Kidney glomerular epithelial cell (primary cell): ENCODE measurements around the gene LNX1.

Experiments
- DNase-seq: peaks from one replicate; lab custom pipeline; 2025; lab: John Stamatoyannopoulos, UW

Gene LNX1

GRCh38 chr4:53591372-53591892 lies at the start of gene LNX1:
Gene LNX1 (minus strand): TSS chr4:53591486. CDS start chr4:53574002, 17,484 bp downstream.
- DNase-seq: no peak

GRCh38 chr4:53640576-53641453 lies 49.5 kb upstream of the LNX1 start:
- no peak for DNase-seq

- no peak for DNase-seq
These were observed 47.6 kb upstream of the LNX1 start for GRCh38 chr4:53638919-53639318.

GRCh38 chr4:53637348-53637747 lies 46.1 kb upstream of the LNX1 start:
- DNase-seq: no peak

- DNase-seq: no peak
These were observed 44.6 kb upstream of the LNX1 start for GRCh38 chr4:53635697-53636483.

GRCh38 chr4:53633608-53634007 lies 42.3 kb upstream of the LNX1 start:
- no peak for DNase-seq

- DNase-seq: no peak
These were observed 38.0 kb upstream of the LNX1 start for GRCh38 chr4:53629296-53629695.

- no peak for DNase-seq
These were observed 35.2 kb upstream of the LNX1 start for GRCh38 chr4:53626491-53626890.

- no peak for DNase-seq
These were observed 34.6 kb upstream of the LNX1 start for GRCh38 chr4:53625888-53626287.

- no peak for DNase-seq
These were observed 31.5 kb upstream of the LNX1 start for GRCh38 chr4:53622739-53623151.

GRCh38 chr4:53620956-53621355 lies 29.7 kb upstream of the LNX1 start:
- DNase-seq: no peak

GRCh38 chr4:53619431-53619830 lies 28.1 kb upstream of the LNX1 start:
- no peak for DNase-seq

- no peak for DNase-seq
These were observed 27.0 kb upstream of the LNX1 start for GRCh38 chr4:53618321-53618720.

- no peak for DNase-seq
These were observed 25.9 kb upstream of the LNX1 start for GRCh38 chr4:53617101-53617680.

- no peak for DNase-seq
These were observed 24.9 kb upstream of the LNX1 start for GRCh38 chr4:53616219-53616618.

GRCh38 chr4:53614591-53614990 lies 23.3 kb upstream of the LNX1 start:
- DNase-seq: no peak

GRCh38 chr4:53613428-53613827 lies 22.1 kb upstream of the LNX1 start:
- no peak for DNase-seq

- DNase-seq: no peak
These were observed 17.4 kb upstream of the LNX1 start for GRCh38 chr4:53608649-53609048.

- DNase-seq: no peak
These were observed 17.0 kb upstream of the LNX1 start for GRCh38 chr4:53608242-53608641.

GRCh38 chr4:53605783-53606182 lies 14.5 kb upstream of the LNX1 start:
- no peak for DNase-seq

GRCh38 chr4:53602390-53602789 lies 11.1 kb upstream of the LNX1 start:
- no peak for DNase-seq

GRCh38 chr4:53601251-53601764 lies 10.0 kb upstream of the LNX1 start:
- DNase-seq: no peak
